Measurements from ENCODE around the gene CNNM3.
"Not testable (repeated sequence)": the region's sequence is repeated elsewhere in the genome, so short reads cannot be mapped to it uniquely, and the experiment has no call there.

CNNM3 gene

DNA sequence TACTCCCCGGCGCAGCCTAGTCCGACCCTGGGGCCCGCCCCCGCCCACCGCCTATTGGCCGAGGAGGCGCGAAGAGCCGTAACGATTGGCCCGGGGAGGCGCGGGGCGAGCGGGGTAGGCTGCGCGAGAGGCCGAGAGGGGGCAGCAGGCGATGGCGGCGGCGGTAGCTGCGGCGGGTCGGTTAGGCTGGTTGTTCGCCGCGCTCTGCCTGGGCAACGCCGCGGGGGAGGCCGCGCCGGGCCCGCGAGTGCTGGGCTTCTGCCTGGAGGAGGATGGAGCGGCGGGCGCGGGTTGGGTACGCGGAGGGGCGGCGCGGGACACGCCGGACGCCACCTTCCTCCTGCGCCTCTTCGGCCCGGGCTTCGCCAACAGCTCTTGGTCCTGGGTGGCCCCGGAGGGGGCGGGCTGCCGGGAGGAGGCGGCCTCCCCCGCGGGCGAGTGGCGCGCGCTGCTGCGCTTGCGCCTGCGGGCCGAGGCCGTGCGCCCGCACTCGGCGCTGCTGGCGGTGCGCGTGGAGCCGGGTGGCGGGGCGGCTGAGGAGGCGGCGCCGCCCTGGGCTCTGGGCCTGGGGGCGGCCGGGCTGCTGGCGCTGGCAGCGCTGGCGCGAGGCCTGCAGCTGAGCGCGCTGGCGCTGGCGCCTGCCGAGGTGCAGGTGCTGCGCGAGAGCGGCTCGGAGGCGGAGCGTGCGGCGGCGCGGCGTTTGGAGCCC is at the start of gene CNNM3:
Gene CNNM3 (plus strand): TSS at position 142 of the 709 bp plus-strand sequence. CDS start 10 bp downstream, at position 152.
- DNase-seq = peak; percentile 98

DNA sequence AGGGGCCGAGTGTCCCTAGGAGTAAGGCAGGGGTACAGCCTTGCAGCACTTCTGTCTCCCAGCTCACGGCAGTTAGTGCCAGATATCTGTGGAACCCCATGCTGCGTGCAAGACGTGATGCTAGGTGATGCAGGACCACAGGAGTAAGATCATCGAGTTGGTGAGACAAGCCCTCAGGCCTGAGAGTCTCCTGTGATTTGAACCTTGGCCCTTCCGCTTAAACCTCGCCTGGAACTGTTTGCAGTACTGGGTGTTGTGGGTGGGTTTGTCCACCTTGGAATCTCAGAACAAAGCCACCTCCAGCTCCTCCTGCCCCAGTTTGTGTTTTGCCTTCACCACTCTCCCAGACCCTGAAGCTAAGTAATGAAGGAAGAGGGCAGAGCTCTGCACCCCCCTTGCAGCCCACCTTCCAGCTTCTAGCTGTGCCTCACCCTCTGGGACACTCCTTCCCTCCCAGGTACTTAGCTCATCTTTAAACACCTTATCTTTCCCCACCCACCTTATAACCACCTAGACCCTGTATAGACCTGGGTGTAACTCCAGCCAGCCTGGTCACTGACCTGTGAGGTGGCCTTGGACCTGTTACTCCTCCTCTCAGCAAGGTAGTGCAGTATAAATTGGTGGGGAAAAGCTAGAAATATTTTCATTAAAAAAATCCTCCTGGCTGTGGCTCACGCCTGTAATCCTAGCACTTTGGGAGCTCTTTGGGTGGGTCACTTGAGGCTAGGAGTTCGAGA is 48.8 kb upstream of the CNNM3 start:
- DNase-seq = no peak

DNA sequence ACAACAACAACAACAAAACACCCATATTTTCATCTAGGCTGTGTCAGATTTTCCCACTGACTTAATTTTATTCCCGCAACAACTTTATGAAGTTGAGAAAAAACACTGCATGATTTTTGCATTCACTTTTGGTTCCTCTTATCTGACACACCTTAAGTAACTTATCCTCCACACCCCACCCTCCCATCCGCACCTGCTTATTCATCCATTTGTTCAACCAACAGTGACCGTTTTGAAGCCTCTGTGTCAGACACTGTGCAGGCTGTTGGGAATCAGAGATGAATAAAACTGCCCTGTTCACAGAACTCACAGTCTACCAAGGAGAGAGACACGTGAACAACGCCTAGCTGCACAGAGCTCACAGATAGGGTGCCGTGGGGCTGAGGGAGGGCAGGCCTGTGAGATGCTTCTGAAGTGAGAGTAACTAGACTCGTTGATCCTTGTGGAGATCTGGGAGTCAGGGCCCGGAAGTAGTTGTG is 47.9 kb upstream of the CNNM3 start:
- DNase-seq = no peak

DNA sequence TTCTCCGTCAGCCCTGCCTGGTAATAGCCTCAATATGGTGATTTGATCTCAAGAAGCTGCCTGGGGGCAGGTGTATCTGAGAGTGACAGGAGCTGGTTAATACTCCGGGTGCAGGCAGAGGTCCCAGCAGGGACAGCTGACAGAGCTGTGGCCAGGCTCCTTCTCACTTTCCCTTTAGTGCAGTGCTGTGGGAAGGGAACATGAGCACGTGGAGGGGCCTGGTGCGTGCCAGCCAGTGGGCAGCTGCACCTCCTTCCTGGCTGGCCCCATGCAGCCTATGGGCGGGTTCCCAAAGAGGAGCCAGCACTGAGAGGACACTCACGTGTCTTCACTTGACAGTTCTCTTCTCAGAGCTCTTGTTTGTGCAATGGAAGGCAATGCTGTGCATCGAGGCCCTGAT is 46.3 kb upstream of the CNNM3 start:
- no peak for DNase-seq

DNA sequence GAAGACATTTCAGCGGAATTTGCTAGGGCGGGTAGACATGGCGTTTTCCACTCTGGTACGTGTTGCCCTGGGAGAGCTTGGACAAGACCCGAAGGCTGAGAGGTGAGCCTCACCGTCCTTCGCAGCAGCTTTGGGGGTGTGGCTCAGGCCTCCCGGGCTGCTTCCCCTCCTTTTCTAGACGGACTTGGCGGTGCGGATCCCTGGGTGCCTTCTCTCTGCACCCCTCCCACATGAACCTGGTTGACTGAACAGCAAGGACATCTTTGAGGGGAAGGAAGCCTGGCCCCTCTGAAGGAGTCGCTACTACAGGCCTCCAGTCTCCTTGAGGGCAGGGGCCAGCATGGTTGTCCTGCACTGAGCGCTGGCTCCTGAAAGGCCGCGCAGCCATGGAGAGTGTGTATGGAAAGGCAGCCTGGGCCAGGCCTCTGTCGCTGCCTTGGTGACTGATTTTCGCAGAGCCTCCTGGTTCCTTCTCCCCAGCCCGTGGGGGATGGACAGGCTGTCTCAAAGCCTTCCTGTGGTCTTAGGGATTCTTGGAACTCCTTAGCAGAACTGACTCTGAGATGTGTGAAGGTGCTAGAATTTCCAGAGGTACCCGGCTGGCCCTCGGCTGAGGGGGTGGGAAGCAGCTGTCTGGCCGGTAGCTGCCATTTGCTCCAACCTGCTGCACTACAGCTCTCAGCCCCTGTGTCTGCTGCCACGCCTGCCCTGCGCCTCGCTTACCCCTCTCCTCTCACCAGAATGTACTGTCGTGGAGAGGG is 45.4 kb upstream of the CNNM3 start:
- DNase-seq = no peak

DNA sequence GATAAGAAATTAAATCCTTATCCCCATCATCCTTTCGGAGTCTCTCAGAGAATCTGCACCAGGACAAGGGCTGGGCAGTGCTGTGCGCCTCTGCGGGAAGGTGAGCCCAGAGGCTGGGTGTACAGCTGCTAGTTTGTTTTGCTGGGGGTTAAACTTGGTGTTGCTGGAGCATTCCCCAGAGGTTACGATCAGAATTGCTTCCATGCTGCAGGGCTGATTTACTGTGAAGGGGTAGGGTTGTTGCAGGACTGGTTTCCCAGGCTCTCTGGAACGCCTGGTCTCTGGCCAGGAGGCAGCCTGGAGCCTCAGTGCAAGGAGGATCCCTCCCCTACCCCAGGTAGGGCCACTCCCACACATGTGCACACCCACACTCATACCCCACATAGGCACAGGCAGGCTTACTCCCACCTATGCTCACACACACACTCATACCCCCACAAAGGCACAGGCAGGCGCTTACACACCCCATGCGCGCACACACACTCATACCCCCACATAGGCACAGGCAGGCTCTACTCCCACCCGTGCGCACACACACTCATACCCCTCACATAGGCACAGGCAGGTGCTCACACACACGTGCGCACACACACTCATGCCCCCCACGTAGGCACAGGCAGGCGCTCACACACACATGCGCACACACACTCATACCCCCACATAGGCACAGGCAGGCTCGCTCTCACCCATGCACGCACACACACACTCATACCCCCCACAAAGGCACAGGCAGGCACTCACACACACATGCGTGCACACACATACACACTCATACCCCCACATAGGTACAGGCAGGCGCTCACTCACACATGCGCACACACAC is 44.1 kb upstream of the CNNM3 start:
- DNase-seq = no peak

DNA sequence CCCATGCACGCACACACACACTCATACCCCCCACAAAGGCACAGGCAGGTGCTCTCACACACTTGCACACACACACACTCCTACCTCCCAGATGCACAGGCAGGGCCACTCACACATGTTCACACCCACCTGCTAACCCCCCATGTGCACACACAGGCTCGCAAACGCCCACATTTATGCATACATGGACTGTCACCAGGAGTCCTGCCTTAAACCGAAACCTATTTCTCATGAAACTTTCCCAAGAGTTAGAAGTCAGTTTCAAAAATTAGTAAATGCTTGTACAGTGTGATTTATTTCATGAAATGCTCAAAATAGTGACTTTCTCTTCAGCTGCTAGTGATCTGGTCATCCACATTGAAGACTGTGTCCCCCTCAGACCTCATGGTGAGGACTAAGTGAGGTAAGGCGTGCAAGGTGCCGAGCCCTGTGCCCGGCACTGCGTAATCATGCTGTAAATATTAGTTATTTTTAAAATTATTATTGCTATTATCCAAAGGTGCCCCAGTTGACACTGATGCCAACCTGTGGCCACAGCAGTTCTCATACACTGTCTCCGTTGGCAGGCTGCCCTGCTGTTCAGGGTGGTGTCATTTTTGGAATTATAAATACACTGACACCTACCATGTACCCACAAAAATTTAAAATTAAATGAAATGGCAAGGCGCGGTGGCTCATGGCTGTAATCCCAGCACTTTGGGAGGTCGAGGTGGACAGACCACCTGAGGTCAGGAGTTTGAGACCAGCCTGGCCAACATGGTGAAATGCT is 43.0 kb upstream of the CNNM3 start:
- peak; percentile 42 for DNase-seq

DNA sequence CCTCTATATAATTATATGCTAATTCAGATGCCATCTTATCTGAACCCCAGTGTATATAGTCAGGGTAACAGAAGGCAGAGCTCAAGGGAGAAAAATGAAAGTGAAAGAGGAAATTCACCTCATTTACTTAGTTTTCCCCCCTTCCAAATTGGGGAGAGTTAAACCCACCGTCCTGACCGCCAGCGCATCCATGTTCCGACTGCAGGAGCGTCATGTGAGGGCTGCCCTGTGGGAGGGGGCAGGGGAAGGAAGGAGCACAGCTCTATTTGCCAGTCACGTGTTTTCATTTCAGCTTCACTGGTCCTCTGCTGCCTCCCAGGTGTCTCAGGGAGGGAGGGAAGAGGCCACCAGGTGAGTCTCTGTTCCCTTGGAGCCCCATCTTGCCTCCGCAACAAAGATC is 42.1 kb upstream of the CNNM3 start:
- DNase-seq = peak; percentile 38

DNA sequence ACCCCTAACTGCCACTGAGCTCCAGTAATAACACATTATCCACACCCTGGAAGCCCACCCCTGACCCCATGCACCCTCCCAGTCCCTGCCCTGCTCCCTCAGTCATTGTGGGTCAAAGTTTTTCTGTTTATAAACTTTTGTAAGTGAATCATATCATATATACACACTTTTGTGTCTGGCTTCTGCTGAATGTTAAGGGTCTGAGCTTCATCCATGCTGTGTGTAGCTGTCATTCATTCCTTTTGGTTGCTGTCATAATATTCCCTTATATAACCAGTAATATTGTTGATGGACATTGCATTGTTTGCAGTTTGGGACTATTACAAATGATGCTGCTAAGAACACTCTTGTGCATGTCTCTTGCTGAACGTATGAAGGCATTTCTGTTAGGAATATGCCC is 40.9 kb upstream of the CNNM3 start:
- DNase-seq = no peak

DNA sequence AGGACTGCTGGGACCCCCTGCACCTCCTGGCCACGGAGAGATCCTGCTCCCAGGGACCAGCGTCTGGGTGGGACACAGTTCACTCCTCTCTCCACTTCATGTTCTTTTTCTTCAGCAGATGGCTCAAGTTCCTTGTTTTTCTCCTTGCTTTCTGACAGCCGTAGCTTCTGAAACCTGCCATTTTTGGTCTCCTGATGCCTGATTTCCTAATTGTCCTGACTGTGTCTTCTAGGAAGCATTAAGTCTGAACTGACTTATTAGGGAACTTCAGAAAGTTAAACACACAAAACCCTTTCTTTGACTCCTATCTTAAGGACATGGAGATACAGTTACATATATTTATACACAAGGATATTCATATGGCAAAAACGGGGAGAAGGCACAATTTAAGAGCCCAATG is 32.7 kb upstream of the CNNM3 start:
- no peak for DNase-seq

DNA sequence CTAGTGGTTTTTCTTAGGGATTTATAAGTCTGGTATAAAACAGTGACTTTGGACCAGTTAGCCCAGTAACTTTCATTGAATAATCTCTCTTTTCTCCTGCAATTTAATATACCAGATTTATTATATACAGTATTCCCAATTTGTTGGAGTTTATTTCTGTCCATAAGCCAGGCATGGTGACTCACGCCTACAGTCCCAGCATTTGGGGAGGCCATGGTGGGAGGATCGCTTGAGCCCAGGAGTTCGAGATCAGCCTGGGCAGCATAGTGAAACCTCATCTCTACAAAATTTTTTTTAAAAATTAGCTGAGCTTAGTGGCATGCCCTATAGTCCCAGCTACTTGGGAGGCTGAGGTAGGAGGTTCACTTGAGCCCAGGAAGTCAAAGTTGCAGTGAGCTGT is 28.7 kb upstream of the CNNM3 start:
- no peak for DNase-seq

DNA sequence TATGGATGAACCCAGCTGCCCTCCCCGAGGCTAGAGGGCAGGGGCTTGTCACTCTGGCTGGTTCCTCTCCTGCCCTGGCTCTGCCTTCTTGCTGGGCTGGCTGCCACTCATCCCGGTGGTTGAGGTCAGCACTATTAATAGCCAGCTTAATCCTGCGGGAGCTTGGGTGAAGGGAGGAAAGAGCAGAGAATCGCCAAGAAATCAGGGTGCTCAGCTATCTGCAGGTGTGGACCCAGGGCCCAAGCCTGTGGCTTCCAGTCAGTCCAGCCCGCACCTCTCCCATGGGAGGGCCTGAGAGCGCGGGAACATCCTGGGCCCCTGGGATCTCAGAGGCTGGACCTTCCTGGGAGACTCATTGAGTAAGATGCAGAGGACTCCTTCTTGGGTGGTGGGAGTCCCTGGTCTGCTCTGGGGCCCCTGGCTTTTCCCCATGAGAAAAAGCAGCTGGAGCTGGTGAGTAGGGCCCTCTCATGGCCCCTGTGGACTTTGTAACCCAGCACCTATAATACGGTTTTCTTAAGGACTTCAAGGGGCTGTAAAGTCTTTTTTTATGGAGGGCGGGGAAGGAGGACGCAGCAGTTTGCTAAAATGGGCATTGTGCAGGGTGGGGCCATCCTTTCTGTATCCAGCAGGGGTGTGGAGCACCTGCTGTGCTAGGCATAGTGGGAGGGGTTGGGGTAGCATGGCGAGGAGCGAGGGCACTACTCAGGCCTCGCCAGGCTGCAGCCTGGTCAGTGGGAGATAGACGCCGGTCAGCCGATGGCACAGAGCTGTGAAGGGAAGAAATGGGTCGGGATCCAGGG is 27.4 kb upstream of the CNNM3 start:
- DNase-seq = no peak

DNA sequence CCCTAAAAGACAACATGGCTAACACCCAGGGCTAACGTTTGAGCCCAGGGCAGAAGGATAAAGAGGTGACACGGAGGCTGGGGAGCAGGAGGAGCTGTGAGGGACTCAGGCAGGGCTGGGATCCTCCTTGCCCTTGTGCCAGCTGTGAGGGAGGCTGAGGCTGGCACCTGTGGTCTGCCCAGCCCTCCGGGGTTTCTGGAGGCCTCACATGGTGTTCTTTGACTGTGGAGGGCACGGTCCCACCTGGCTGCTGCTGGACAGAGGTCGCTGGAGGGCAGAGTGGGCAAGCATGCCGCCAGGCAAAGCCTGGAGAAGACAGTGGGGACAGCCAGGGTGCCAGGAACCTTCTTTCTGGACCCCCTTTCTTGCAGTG is 26.8 kb upstream of the CNNM3 start:
- DNase-seq = no peak

DNA sequence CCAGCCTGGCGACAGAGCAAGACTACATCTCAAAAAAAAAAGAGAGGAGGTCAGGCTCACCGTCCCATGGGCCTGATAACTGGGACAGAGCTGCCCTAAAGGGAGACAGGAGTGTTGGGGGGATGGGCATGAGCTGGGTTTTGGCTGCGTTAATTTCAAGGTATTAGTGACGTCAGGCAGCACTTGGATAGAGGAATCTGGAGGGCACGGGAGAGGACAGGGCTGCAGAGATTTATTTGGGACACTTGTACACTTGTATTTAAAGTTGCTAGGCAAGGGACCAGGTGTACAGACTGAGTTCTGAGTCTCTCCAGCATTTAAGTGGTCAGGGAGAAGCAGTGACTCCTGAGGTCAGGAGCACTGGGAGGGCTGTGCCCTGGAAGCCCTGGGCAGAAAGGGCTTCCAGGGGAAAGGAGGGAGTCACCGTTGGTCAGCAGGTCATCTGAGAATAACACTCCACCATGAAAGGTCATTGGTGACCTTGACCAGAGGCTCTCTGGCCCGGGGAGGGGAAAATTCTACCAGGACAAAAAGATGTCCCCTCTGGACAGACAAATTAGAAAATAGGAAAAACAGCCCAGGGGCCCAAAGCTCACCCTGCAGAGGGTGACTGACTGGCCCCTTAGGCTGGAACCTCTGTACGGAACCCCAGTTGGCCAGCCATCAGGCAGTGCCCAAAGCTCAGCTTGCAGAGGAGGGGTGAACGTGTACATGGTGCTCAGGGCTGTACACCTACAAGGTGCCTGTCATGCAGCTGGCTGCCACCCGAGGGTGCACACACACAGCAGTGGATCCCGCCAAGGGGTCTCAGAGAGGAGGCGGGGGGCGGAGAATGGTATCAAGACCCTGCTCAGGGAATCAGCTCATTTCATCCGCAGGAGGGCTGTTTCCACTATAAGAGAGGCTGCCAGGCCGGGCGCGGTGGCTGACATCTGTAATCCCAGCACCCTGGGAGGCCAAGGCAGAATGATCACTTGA is 23.0 kb upstream of the CNNM3 start:
- DNase-seq = no peak

DNA sequence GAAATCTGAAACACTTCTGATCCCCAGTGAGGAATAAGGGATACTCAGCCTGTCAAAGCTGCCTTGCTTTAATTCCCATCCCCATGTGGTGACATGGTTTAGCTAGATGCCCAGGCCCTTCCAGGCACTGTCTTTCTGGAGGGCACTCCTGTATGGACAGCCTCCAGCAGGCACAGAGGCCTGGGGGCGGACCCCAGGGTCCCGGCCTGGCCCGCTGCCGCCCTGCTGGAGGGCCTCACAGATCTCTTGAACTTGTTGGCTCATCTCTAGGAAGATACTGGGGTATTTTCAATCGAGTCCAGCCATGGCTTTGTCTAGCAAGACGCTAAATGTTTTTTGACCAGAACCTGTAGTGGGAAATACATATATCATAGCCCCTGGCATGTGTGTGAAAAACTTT is 21.0 kb upstream of the CNNM3 start:
- DNase-seq = no peak

DNA sequence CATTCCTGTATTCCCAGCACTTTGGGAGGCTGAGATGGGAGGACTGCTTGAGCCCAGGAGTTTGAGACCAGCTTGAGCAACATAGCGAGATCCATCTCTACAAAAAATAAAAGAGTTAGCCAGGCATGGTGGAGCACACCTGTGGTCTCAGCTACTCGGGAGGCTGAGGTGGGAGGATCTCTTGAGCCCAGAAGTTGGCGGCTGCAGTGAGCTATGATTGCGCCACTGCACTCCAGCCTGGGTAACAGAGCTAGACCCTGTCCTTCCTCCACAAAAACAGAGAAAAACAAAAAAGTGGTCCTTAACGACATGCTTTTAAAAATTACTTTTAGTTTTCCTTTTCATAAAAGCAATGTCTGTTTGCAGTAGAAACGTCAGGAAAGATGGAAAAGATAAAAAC is 19.6 kb upstream of the CNNM3 start:
- not testable (repeated sequence) for DNase-seq

DNA sequence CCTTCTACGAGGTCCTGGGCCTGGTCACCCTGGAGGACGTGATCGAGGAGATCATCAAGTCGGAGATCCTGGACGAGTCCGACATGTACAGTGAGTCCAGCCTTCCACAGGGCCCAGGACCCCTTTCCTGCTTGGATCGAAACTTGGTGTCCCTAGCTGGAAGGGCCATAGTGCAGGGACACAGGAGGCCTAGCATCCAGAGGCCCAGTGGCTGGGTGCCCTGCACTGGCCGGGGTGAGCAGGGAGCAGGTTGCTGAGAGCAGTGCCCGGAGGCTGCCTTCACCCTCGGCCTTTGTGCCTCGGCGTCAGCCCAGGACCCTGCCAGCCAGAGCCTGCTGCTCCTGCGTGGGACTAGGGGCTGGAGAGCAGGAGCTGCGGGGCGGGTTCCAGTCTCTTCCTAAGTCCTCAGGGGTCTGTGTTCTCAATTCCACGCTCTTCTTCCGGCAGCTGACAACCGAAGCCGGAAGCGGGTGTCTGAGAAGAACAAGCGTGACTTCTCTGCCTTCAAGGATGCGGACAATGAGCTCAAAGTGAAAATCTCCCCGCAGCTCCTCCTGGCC is 18.9 kb upstream of the CNNM3 start:
- no peak for DNase-seq

DNA sequence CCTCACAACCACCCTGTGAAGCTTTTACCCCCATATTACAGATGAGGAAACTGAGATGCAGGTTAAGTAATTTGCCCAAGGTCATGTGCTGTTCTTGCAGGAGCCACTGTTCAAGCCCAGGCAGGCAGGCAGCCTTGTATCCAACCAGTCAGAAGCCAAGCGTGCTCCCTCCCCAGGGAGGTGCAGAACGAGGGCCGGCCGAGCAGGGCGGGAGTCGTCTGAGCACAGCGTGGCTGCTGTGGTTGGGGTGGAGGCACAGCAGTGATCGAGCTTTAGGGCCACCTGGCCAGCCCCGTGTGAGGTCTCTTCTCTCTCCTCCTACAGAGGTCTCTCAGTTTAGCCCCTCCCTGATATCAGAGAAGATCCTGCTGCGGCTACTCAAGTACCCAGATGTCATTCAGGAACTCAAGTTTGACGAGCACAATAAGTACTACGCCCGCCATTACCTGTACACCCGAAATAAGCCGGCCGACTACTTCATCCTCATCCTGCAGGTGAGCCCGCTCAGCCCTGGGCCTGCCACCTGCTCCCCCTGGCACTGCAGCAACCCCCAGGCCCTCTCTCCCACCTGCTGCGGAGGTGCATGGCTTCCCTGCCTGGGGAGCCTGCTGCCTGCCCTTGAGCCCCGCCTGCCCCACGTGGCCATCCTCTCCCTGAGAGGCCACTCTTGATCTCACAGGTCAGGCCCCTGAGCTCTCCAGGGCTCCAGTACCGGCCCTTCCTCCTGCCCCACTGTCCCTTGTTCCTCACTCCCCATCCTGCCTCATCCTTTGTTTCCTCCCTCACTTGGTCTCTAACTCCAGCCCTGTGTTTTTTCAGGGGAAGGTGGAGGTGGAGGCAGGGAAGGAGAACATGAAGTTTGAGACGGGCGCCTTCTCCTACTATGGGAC is 17.1 kb upstream of the CNNM3 start:
- no peak for DNase-seq

DNA sequence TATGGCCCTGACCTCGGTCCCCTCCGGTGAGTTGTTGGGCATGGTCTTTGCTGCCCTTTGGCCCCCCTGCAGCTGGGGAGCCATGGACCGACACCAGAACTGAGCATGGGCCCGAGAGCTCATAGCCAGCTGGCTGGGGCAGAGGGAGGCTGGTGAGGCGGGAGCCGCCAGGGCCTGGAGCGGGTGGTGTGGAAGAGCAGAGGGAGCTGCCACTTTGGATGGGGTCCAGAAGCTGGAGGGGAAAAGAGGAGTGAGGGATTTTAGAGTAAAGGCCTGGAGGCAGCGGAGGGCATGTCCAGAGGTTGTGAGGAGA is 16.5 kb upstream of the CNNM3 start:
- no peak for DNase-seq

Measured in stimulated activated CD4-positive, alpha-beta T cell treated with anti-CD3 and anti-CD28 coated beads, Interleukin-4, amount 100 ng/mL, for 1 hour (primary cell).